Skeletal muscle tissue (tissue), 4 donors: Measurements from ENCODE around the gene F2. TPM values are rescaled to one million over a fixed set of nuclear protein-coding genes. Genes with fewer than 3 reads are reported as not detected.
A peak's percentile ranks its signal among the peaks of the same experiment; 100 is the strongest.

Experiments
- H3K27ac ChIP-seq: one replicate; pipeline ENCODE4 v1.7.0; 2013; ENCODE audit warnings: mild to moderate bottlenecking, low read depth, low read length, inconsistent platforms
- H3K27me3 ChIP-seq, 3 donors: one replicate each; pipeline ENCODE4 v1.7.0; 2013; ENCODE audit warnings: low read length in 3 of 3; ENCODE audit not compliant: control insufficient read depth in 3 of 3, insufficient read depth in 3 of 3
- H3K36me3 ChIP-seq, 3 donors: one replicate each; pipeline ENCODE4 v1.7.0; 2013; ENCODE audit warnings: low read length in 3 of 3; ENCODE audit not compliant: control insufficient read depth in 3 of 3, insufficient read depth in 3 of 3
- H3K4me1 ChIP-seq, 3 donors: one replicate each; pipeline ENCODE4 v1.7.0; 2013; ENCODE audit warnings: low read length in 3 of 3, mild to moderate bottlenecking in 3 of 3; ENCODE audit not compliant: control insufficient read depth in 3 of 3, insufficient read depth in 3 of 3
- H3K4me3 ChIP-seq, 3 donors: one replicate each; pipeline ENCODE4 v1.7.0; 2013; ENCODE audit warnings: low read length in 3 of 3
- H3K9ac ChIP-seq, 3 donors: one replicate each; pipeline ENCODE4 v1.7.0; 2013; ENCODE audit warnings: low read length in 3 of 3, mild to moderate bottlenecking in 3 of 3, moderate library complexity in 2 of 3, low read depth in 1 of 3
- H3K9me3 ChIP-seq, 3 donors: one replicate each; pipeline ENCODE4 v1.7.0; 2013; ENCODE audit warnings: low read length in 3 of 3; ENCODE audit not compliant: control insufficient read depth in 3 of 3
- total RNA-seq: library from RNA; depleted of rRNA; stranded (reverse); fragments of >200 nt; gene quantifications from one replicate; pipeline ENCODE4 v1.2.3, GENCODE V29; 2014
- donor health status: Osteomylitis.

The F2 gene
- total RNA-seq, 1 donor from 2014 or later = 0.52 TPM

GRCh38 chr11:46682773-46683752, 36.0 kb upstream of the F2 start:
- Histone ChIP-seq H3K27ac (peak overlapping the region; percentile 45), H3K36me3 (peaks cover 42 to 47% (median 46%) of the 10 kb centered on the region in 3 donors)

GRCh38 chr11:46684367-46684766, 34.6 kb upstream of the F2 start:
- H3K27ac ChIP-seq = peak overlapping the region; percentile 45

More at GRCh38 chr11:46682773-46683752, 36.0 kb upstream of the F2 start:
- Histone ChIP-seq H3K9me3 (no peaks in the 10 kb centered on the region), H3K9ac (no peak overlapping the region), H3K27me3 (no peaks in the 10 kb centered on the region), H3K4me1 (peaks cover 20 to 29% (median 25%) of the 10 kb centered on the region in 3 donors), H3K4me3 (no peak overlapping the region)

GRCh38 chr11:46686886-46687795, 31.9 kb upstream of the F2 start:
- Histone ChIP-seq H3K9ac (no peak overlapping the region), H3K4me1 (peaks cover 22 to 25% (median 22%) of the 10 kb centered on the region in 3 donors), H3K27me3 (no peaks in the 10 kb centered on the region), H3K4me3 (no peak overlapping the region), H3K9me3 (no peaks in the 10 kb centered on the region), H3K36me3 (peaks cover 7 to 31% (median 15%) of the 10 kb centered on the region in 3 donors), H3K27ac (peak overlapping the region; percentile 21)

More at GRCh38 chr11:46684367-46684766, 34.6 kb upstream of the F2 start:
- H3K4me1 ChIP-seq = peaks cover 22 to 25% (median 22%) of the 10 kb centered on the region in 3 donors
- H3K36me3 ChIP-seq = peaks cover 31 to 40% (median 34%) of the 10 kb centered on the region in 3 donors
- H3K9me3 ChIP-seq = no peaks in the 10 kb centered on the region
- no peaks in the 10 kb centered on the region for H3K27me3 ChIP-seq
- H3K9ac ChIP-seq = peak overlapping the region in 1 of 3 donors; percentile 68
- no peak overlapping the region for H3K4me3 ChIP-seq

GRCh38 chr11:46690702-46691101, 28.3 kb upstream of the F2 start:
- Histone ChIP-seq H3K9me3 (no peaks in the 10 kb centered on the region), H3K9ac (no peak overlapping the region), H3K4me1 (peaks cover 29 to 34% (median 31%) of the 10 kb centered on the region in 3 donors), H3K27me3 (no peaks in the 10 kb centered on the region), H3K36me3 (peaks cover 21 to 55% (median 37%) of the 10 kb centered on the region in 3 donors), H3K4me3 (no peak overlapping the region), H3K27ac (no peak overlapping the region)

- H3K9ac ChIP-seq = no peak overlapping the region
- no peaks in the 10 kb centered on the region for H3K27me3 ChIP-seq
- H3K4me1 ChIP-seq = peaks cover 39 to 49% (median 46%) of the 10 kb centered on the region in 3 donors
- peaks cover 22 to 52% (median 35%) of the 10 kb centered on the region in 3 donors for H3K36me3 ChIP-seq
- no peak overlapping the region for H3K4me3 ChIP-seq
- no peaks in the 10 kb centered on the region for H3K9me3 ChIP-seq
- no peak overlapping the region for H3K27ac ChIP-seq
Measured at GRCh38 chr11:46692450-46692849, 26.6 kb upstream of the F2 start.

GRCh38 chr11:46693597-46694012, 25.4 kb upstream of the F2 start:
- H3K36me3 ChIP-seq = peaks cover 22 to 44% (median 32%) of the 10 kb centered on the region in 3 donors
- H3K4me3 ChIP-seq = no peak overlapping the region
- peak overlapping the region; percentile 94 for H3K27ac ChIP-seq
- peaks cover 45 to 52% (median 47%) of the 10 kb centered on the region in 3 donors for H3K4me1 ChIP-seq
- H3K9me3 ChIP-seq = no peaks in the 10 kb centered on the region
- H3K9ac ChIP-seq = no peak overlapping the region
- no peaks in the 10 kb centered on the region for H3K27me3 ChIP-seq

- no peak overlapping the region for H3K9ac ChIP-seq
- no peaks in the 10 kb centered on the region for H3K9me3 ChIP-seq
- no peaks in the 10 kb centered on the region for H3K27me3 ChIP-seq
- peaks cover 22 to 42% (median 32%) of the 10 kb centered on the region in 3 donors for H3K36me3 ChIP-seq
- H3K4me3 ChIP-seq = no peak overlapping the region
- H3K4me1 ChIP-seq = peaks cover 50 to 57% (median 50%) of the 10 kb centered on the region in 3 donors
- H3K27ac ChIP-seq = peak overlapping the region; percentile 94
Measured at GRCh38 chr11:46694072-46694471, 24.9 kb upstream of the F2 start.

- Histone ChIP-seq H3K9me3 (no peaks in the 10 kb centered on the region), H3K27ac (peak overlapping the region; percentile 94), H3K36me3 (peaks cover 22 to 41% (median 32%) of the 10 kb centered on the region in 3 donors), H3K9ac (no peak overlapping the region), H3K4me1 (peaks cover 52 to 62% (median 54%) of the 10 kb centered on the region in 3 donors), H3K4me3 (no peak overlapping the region), H3K27me3 (no peaks in the 10 kb centered on the region)
Measured at GRCh38 chr11:46694607-46695006, 24.4 kb upstream of the F2 start.

GRCh38 chr11:46695345-46696211, 23.4 kb upstream of the F2 start:
- Histone ChIP-seq H3K36me3 (peaks cover 22 to 39% (median 32%) of the 10 kb centered on the region in 3 donors), H3K9me3 (no peaks in the 10 kb centered on the region), H3K27me3 (no peaks in the 10 kb centered on the region), H3K4me1 (peaks cover 54 to 64% (median 55%) of the 10 kb centered on the region in 3 donors), H3K27ac (peak overlapping the region; percentile 94), H3K9ac (peak overlapping the region in 1 of 3 donors; percentile 40), H3K4me3 (peak overlapping the region in 2 of 3 donors; percentile 30 to 56)
